Measurements from ENCODE around the gene EFCAB12.

DNA sequence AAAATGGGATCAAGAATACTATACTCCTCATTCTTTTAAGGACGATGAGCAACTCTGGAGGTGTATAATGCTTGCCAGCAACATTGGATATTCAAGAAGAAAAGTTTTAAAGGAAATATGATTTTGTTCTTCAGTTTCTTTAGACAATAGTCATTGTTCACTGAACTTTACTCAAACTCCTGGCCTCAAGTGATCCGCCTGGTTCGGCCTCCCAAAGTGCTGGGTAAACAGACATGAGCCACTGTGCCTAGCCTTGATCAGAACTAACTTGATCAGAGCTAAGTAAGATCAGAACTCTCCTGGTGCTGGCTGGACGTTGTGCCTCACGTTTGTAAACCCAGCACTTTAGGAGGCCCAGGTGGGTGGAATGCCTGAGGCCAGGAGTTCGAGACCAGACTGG, 12.6 kb downstream of the EFCAB12 start:
- TF ChIP-seq, protein P1, sequence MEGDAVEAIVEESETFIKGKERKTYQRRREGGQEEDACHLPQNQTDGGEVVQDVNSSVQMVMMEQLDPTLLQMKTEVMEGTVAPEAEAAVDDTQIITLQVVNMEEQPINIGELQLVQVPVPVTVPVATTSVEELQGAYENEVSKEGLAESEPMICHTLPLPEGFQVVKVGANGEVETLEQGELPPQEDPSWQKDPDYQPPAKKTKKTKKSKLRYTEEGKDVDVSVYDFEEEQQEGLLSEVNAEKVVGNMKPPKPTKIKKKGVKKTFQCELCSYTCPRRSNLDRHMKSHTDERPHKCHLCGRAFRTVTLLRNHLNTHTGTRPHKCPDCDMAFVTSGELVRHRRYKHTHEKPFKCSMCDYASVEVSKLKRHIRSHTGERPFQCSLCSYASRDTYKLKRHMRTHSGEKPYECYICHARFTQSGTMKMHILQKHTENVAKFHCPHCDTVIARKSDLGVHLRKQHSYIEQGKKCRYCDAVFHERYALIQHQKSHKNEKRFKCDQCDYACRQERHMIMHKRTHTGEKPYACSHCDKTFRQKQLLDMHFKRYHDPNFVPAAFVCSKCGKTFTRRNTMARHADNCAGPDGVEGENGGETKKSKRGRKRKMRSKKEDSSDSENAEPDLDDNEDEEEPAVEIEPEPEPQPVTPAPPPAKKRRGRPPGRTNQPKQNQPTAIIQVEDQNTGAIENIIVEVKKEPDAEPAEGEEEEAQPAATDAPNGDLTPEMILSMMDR (IDR thresholded peaks at IDR 0.05) = no peak
- no peak for TF ChIP-seq POLR2AphosphoS5 (IDR thresholded peaks at IDR 0.05)
